Muscle of back (tissue), 13 donors: ENCODE measurements around the gene PRX. TPM values are rescaled to one million over a fixed set of nuclear protein-coding genes. Genes with fewer than 3 reads are reported as not detected.
"Not testable (repeated sequence)": the region's sequence is repeated elsewhere in the genome, so short reads cannot be mapped to it uniquely, and the experiment has no call there.

Experiments used
- DNase-seq, 3 donors: peaks; one replicate each; pipeline versions ENCODE4 v3.0.0 to v3.0.0-alpha.2; 2013
- long read RNA-seq, 9 donors: transcript quantifications; one replicate each; lab custom pipeline, GENCODE V29; 2026
- polyA plus RNA-seq, 10 donors: library from polyadenylated mRNA; unstranded; fragments of 120-200 nt; gene quantifications; one replicate each; pipeline ENCODE4 v1.2.1, GENCODE V29; 2013; ENCODE audit not compliant: insufficient read length in 10 of 10

The PRX gene, protein sequence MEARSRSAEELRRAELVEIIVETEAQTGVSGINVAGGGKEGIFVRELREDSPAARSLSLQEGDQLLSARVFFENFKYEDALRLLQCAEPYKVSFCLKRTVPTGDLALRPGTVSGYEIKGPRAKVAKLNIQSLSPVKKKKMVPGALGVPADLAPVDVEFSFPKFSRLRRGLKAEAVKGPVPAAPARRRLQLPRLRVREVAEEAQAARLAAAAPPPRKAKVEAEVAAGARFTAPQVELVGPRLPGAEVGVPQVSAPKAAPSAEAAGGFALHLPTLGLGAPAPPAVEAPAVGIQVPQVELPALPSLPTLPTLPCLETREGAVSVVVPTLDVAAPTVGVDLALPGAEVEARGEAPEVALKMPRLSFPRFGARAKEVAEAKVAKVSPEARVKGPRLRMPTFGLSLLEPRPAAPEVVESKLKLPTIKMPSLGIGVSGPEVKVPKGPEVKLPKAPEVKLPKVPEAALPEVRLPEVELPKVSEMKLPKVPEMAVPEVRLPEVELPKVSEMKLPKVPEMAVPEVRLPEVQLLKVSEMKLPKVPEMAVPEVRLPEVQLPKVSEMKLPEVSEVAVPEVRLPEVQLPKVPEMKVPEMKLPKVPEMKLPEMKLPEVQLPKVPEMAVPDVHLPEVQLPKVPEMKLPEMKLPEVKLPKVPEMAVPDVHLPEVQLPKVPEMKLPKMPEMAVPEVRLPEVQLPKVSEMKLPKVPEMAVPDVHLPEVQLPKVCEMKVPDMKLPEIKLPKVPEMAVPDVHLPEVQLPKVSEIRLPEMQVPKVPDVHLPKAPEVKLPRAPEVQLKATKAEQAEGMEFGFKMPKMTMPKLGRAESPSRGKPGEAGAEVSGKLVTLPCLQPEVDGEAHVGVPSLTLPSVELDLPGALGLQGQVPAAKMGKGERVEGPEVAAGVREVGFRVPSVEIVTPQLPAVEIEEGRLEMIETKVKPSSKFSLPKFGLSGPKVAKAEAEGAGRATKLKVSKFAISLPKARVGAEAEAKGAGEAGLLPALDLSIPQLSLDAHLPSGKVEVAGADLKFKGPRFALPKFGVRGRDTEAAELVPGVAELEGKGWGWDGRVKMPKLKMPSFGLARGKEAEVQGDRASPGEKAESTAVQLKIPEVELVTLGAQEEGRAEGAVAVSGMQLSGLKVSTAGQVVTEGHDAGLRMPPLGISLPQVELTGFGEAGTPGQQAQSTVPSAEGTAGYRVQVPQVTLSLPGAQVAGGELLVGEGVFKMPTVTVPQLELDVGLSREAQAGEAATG (N-terminal part only)
- 1 to 10 TPM; 6.0 to 9.0 (median 7.5) TPM for polyA plus RNA-seq
- long read RNA-seq, donor 1 = 0 reads
- long read RNA-seq, donor 2 = 0 reads
- long read RNA-seq, donor 3 = 0 reads
- long read RNA-seq, donor 4, full-length matches to known transcripts = 1 of 1 reads
- long read RNA-seq, donor 4, partial matches to known transcripts = 0 of 1 reads
- long read RNA-seq, donor 4, other reads (novel, unspliced or antisense) = 0 of 1 reads
- long read RNA-seq, donor 5, full-length matches to known transcripts = 2 of 2 reads
- long read RNA-seq, donor 5, partial matches to known transcripts = 0 of 2 reads
- long read RNA-seq, donor 5, other reads (novel, unspliced or antisense) = 0 of 2 reads
- long read RNA-seq, donor 6, partial matches to known transcripts = 259 of 289 reads
- long read RNA-seq, donor 6, other reads (novel, unspliced or antisense) = 30 of 289 reads
- long read RNA-seq, donor 7 = 0 reads
- long read RNA-seq, donor 8 = 0 reads
- long read RNA-seq, donor 9, full-length matches to known transcripts = 2 of 2 reads
- long read RNA-seq, donor 9, partial matches to known transcripts = 0 of 2 reads
- long read RNA-seq, donor 9, other reads (novel, unspliced or antisense) = 0 of 2 reads

DNA sequence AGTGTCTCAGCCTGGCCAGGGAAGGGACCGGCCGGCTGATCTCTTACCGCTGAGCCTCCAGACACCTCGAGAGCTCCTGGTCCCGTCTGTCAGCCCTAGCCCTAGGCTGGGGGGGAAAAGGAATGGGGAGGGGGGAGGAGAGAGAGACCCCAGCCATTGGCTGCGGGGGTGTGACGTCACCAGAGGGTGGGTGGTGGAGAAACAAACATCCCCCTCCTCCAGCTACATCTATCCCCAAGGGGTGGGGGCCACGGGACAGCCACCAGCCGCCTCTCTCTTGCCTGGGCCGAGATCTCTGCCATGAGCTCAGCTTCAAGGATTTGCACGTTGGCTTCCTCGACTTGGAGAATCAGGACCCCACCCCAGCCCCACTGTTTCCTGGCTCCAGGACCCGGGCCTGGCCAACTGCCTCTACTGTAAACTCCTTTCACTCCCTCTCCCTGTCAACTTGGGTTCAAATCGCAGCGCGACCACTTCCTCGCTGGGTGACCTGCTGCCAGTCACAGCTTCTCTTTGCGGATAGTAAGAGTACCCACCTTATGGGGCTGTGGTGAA is at the start of gene PRX:
Gene PRX, minus strand, starts transcription at position 88 of the 555 bp plus-strand sequence. CDS start 5,446 bp downstream, outside the sequence.
- peak in 2 of 3 donors; percentile 44 to 82 for DNase-seq

DNA sequence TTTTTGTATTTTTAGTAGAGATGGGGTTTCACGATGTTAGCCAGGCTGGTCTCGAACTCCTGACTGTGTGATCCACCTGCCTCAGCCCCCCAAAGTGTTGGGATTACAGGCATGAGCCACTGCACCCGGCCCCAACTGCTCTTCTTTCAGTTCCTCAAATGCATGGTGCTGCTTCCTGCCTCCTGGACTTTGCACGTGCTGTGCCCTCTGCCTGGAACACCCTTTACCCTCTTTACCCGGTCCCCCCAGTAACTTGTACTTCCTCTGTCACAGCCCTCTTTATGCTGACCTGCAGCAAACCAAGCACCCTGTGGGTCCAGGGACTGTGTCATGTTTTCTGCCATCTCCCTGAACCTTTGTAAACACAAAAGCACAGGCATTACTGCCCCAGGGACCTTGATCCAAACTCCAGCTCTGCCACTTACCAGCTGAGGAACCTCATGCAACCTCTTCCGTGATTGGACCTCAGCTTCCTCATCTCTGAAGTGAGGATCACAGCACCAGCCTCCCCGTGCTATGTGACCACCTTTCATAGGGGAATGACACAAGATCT is 48.6 kb upstream of the PRX start:
- DNase-seq = peak in 1 of 3 donors; percentile 41

DNA sequence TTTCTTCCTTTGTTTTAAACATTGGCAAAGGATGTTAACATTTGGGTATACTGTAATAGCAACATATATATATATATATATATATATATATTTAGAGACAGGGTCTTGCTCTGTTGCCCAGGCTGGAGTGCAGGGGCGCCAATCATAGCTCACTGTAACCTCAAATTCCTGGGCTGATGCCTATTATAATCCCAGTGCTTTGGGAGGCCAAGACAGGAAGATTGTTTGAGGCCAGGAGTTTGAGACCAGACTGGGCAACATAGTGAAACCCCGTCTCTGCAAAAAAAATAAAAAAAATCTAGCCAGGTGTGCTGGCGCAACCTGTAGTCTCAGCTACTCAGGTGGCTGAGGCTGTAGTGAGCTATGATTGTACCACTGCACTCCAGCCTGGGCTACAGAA is 47.0 kb upstream of the PRX start:
- no peak for DNase-seq

DNA sequence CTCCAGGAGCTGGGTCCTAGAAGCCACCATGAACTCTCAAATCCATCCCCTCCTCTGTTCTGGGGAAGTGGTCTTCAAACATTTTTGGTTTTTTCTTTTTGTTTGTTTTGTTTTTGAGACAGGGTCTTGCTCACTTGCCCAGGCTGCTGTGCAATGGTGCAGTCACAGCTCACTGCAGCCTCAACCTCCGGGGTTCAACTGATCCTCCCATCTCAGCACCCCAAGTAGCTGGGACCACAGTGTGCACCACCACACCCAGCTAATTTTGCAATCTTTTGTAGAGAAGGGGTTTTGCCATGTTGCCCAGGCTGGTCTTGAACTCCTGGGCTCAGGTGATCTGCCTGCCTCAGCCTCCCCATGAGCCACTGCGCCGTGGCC is 45.4 kb upstream of the PRX start:
- no peak for DNase-seq

DNA sequence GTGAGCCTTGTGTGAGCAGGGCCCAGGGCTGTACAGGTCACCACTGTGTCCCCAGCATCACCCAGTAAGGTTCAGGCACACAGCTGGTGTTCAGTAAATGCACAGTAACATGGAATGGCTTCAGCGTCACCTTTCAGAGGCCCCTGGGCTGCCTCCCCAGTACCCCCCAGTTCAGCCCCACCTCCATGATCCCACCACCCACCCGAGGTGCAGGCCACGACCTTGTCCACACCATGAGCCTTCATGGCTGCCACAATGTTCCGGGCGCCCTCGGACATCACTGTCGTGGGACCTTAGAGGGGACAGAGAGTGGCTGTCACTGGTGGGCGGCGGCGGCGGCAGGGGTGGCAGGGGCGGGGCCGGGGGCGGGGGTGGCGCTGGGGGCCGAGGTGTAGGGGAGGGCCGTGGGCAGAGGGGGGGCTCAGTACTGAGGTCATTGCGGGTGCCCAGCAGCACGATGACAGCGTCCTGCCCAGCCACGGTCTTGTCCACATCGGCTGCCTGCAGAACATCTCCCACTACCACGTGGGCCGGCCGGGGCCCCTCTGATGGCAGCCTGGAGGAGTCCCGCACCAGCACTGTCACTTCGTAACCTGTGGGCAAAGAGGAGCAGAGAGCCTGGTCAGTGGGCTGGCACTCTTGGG is 44.9 kb upstream of the PRX start:
- no peak for DNase-seq

DNA sequence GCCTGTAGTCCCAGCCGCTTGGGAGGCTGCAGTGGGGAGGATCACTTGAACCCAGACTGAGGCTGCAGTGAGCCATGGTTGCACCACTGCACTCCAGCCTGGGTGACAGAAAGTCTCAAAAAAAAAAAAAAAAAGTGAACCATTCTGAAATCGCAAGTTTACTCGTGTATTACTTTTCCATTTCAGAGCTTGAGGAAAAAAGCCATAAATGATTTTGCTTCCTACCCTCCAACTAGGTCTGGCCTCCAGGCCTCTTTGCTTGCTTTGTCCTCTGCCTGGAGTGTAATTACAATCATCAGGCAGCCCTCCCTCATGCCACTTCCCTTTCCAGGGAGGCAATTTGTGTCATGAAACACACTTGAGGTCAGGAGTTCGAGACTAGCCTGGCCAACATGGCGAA is 43.9 kb upstream of the PRX start:
- no peak for DNase-seq

DNA sequence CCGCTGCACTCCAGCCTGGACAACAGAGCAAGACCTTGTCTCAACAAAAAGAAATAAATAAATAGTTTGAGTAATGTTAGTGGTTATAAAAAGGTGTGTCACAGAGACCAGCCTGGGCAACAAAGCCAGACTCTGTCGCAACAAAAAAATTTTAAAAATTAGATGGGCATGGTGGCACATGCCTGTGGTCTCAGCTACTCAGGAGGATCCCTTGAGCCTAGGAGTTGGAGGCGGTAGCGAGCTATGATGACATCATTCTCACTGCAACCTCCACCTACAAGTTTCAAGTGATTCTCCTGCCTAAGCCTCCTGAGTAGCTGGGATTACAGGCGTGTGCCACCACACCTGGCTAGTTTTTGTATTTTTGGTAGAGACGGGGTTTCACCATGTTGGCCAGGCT is 40.8 kb upstream of the PRX start:
- DNase-seq = not testable (repeated sequence)

DNA sequence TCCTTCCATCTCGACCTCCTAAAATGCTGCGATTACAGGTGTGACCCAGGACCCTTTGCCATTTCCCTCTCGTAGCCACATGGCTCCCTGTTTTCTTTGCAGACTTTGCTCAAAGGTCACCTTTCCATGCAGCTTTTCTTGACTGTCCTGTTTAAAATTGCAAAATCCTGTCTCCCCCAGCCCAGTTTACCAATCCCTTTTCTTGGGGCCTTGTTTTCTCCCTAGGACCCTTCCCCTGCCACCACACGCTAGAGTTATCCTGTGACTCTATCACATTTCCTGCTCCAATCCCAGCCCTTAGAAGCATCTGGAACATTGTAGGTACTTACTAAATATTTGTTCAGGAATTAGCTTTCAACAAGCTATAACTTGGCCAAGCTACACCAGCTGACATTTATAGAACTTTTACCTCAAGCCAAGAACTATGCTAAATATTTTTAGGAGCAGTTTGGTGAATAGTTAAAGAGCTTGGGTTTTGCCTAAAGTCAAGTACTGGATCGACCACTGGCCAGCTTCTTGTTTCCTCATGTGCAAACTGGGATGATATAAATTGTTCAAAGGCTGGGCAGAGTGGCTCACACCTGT is 40.1 kb upstream of the PRX start:
- DNase-seq = no peak

DNA sequence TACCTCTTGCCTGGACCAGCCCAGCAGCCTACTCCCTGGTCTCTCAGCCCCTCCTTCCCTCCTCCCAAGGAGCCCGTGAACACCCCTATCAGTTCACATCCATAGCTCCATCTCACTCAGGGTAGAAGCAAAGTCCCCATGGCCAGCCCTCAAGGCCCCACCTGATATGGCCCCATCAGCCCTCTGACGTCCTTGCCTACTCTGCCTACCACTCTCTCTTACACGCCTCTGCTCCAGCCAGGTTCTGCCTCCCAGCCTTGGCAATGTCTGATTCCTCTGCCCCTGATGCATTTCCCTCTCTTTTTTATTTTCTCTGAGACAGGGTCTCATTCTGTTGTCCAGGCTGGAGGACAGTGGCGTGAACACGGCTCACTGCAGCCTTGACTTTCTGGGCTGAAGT is 38.8 kb upstream of the PRX start:
- DNase-seq = no peak

DNA sequence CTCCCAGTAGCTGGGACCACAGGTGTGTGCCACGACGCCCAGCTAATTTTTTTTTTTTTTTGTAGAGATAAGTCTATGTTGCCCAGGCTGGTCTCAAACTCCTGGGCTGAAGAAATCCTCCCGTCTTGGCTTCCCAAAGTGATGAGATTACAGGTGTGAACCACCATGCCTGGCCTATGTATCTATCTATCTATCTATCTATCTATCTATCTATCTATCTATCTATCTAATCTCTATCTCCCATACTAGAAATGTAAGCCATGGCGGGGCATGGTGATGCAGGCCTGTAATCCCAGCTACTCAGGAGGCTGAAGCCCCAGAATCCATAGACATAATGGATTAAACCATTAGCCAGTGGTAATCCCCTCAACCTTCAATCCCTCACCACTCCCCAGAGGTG is 37.5 kb upstream of the PRX start:
- DNase-seq = no peak

DNA sequence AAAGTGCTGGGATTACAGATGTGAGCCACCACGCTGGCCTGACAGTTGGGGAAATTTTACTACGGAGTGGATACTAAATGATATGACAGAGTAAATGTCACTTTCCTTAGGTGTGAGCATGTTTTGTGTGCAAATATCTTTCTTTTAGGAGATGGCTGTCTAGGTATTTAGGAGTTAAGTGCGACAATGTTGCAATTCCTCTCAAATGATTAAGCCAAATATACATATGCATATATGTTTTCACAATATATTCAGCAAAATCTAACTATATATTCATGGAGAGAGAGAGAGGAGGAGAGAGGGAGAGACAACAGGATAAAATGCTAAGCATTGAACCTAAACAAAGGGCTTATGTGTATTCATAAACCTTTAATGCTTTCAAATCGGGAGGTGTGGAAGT is 36.3 kb upstream of the PRX start:
- DNase-seq = no peak

DNA sequence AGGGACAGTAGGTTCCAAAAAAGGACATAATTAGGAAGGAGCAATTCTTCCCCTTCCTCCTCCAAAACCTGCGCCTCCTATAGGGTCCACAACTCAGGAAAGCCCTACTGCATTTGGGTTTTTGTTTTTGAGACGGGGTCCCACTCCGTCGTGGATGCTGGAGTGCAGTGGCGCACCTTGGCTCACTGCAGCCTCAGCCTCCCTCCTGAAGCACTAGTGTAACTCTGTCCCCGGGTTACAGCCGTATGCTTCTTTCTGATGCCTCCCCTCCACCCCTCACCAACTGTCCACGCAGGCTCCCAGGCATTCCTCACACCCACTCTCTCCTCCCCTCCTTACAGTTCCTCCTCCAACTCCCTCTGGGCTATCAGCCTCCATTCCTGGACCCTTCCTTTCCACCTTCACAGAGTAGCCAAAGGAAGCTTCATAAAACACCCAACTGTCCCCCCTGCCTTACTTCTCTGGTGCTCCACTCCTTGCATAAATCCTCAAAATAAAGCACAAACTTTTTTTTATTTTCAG is 33.1 kb upstream of the PRX start:
- DNase-seq = no peak

DNA sequence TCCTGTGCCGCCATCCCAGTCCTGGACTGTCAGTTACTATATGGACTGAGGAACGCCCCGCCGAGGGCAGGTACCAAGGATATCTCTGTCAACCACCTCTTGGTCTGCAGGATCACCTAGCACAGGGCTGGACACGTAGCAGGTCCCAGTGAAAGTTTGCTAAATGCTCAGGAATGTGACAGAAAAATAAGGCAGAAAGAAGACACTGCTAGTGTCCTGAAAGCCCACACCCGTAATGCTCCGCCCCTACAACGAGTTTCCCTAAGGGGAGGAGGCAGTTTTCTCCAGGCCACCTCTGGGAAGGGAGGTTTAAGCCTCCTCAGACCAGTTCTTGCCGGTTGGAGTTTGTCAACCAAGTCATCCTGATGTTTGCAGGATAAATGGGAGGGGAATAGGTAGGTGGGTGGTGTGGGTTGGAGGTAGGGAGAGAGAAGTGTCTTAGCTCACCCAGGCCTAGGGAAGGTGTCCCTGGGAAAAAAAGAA is 32.6 kb upstream of the PRX start:
- DNase-seq = no peak

DNA sequence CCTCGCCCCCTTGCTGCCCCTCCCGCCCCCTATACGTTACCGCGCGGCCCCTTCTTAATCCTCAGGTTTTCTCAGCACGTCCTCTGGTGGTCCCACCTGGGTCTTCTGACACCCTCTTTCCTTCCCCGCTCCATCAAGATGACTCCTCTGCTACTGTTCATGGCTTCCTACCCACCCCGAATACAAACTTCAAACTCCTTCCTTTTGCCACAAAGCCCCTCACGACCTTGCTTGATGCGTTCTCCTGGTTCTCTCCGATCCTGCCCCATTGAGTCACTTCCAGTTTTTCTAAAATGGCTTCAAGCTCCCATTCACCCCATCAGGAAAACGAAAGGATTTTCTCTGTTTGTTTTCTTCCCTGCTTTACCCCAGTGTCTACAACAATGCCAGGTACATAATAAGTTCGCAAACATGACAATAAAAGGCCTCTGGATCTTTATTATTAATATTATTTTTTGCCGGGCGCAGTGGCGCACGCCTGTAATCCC is 31.7 kb upstream of the PRX start:
- DNase-seq = no peak

DNA sequence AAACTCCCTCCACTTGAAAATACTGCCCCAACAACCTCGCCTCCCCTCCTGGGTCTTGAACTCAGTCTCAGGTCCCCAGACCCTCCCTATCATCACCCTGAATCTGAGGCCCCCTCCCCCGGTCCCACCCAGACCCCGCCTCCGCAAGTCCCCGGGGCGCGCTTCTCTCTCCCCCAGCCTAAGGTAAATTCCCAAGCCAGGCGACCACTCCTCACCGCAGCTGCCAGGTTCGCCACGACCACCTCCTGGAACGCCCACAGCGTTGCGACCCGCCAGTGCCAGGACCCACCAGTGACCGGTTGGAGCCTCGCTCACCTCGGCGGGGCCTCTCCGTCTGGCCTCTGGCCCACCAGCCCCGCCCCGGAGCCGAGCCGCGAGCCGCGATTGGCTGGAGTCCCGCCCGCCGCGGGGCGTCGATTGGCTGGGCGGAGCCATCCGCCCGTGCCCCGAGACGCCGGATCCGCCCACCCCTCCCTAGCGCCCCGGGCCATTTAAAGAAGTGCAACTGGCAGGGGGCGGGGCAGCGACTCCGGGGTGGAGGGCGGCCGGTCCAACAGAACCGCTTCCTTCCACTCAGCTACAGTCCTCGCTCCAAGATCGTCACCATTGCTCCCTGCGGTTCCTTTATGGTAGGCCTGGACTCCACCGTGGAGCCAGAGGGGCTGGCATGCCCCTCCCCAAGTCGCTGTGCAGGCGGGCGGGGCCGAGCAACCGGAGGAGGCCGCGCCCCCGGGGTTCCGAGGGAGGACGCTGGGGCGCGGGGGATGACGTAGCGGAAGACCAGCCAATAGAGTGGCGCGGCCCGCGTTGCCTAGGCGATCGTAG is 31.0 kb upstream of the PRX start, which contains the start of gene SERTAD3:
Gene SERTAD3, minus strand, starts transcription at position 336 of the 825 bp plus-strand sequence. CDS start 2,255 bp downstream, outside the sequence.
- peak; percentile 97 to 100 (median 97) for DNase-seq

DNA sequence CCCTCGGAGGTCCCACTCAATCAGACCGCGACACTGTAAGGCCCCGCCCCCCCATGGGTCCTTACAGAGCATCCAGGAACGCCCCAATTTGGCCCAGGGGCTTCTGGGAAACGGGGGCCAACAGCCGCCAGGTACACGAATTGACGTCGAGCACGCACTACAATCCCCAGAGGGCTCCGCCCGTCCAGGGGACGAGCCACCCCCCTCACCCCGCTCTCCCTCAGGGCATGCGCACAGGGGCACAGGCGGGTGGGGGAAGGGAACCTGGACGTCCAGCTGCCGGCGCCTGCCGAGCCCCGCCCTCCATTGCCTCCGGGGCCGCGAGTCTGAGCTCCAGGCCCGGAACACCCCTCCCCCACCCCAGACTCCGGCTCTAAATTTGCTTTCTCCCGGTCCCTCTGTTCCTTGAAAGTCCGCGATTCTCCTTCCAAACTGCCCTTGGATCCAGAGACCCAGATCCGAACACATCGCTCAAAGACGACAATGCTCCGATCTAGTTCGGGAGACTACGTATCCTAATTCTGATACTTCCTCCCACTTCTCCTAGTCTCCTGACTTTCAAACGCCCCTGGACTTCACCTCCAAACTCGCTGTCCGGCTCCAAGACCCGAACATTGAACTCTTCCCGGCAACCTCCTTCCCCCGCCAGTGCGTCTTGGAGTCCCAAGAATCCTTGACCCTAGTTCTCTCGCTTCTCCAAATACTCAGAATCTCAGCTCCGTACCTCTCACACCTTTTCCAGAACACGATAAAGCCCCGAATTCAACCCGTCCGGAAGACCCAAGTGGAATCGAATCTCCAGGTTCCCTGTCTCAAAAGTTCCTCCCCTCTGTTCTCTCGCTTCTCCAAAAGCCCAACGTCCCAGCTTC is 30.2 kb upstream of the PRX start:
- DNase-seq = peak; percentile 99 to 100 (median 100)
